Measurements from ENCODE around the gene YBX2.

Gene YBX2

GRCh38 chr17:7262192-7262934 lies 32.1 kb downstream of the YBX2 start, which contains the start of gene CLDN7:
Gene CLDN7 (minus strand): TSS chr17:7262478. CDS start chr17:7262043, 435 bp downstream.
- Histone ChIP-seq H3K9me3 (ENCODE audit: control insufficient read depth, low read length) (no peaks in the 10 kb centered on the region), H3K4me3 (ENCODE audit: extremely low read depth, insufficient read depth, low read length, poor library complexity, severe bottlenecking) (peak within 1 kb of the TSS; percentile 37), H3K27ac (ENCODE audit: low read depth, low read length, severe bottlenecking) (no peak within 1 kb of the TSS), H3K36me3 (ENCODE audit: control insufficient read depth, insufficient read depth, low read length) (peaks cover 27% of the 10 kb centered on the region), H3K4me1 (ENCODE audit: control insufficient read depth, insufficient read depth, low read length, poor library complexity, severe bottlenecking) (peaks cover 7% of the 10 kb centered on the region)
- WGBS, 2 experiments (ENCODE audit: insufficient coverage in 2 of 2): 5 to 6% methylated on average over 39 to 64 of the region's 64 CpGs

GRCh38 chr17:7261379-7262191 lies 32.9 kb downstream of the YBX2 start:
- 11 to 22% methylated on average over 54 to 55 of the region's 71 CpGs for WGBS, 2 experiments (ENCODE audit: insufficient coverage in 2 of 2)
- H3K36me3 ChIP-seq (ENCODE audit: control insufficient read depth, insufficient read depth, low read length): peaks cover 35% of the 10 kb centered on the region
- no peak overlapping the region for H3K27ac ChIP-seq (ENCODE audit: low read depth, low read length, severe bottlenecking)
- H3K9me3 ChIP-seq (ENCODE audit: control insufficient read depth, low read length): no peaks in the 10 kb centered on the region
- H3K4me1 ChIP-seq (ENCODE audit: control insufficient read depth, insufficient read depth, low read length, poor library complexity, severe bottlenecking): peaks cover 7% of the 10 kb centered on the region
- peak overlapping the region; percentile 37 for H3K4me3 ChIP-seq (ENCODE audit: extremely low read depth, insufficient read depth, low read length, poor library complexity, severe bottlenecking)

GRCh38 chr17:7260651-7261378 lies 33.6 kb downstream of the YBX2 start:
- Histone ChIP-seq H3K4me1 (ENCODE audit: control insufficient read depth, insufficient read depth, low read length, poor library complexity, severe bottlenecking) (peaks cover 7% of the 10 kb centered on the region), H3K36me3 (ENCODE audit: control insufficient read depth, insufficient read depth, low read length) (peaks cover 42% of the 10 kb centered on the region), H3K27ac (ENCODE audit: low read depth, low read length, severe bottlenecking) (no peak overlapping the region), H3K4me3 (ENCODE audit: extremely low read depth, insufficient read depth, low read length, poor library complexity, severe bottlenecking) (peak overlapping the region; percentile 37), H3K9me3 (ENCODE audit: control insufficient read depth, low read length) (no peaks in the 10 kb centered on the region)
- 18 to 20% methylated on average over 43 to 44 of the region's 54 CpGs for WGBS, 2 experiments (ENCODE audit: insufficient coverage in 2 of 2)

GRCh38 chr17:7260151-7260550 lies 34.3 kb downstream of the YBX2 start:
- H3K4me3 ChIP-seq (ENCODE audit: extremely low read depth, insufficient read depth, low read length, poor library complexity, severe bottlenecking): no peak overlapping the region
- WGBS, 2 experiments (ENCODE audit: insufficient coverage in 2 of 2): 96 to 100% methylated on average over 1 to 2 of the region's 4 CpGs

GRCh38 chr17:7259555-7259889 lies 34.9 kb downstream of the YBX2 start:
- H3K4me1 ChIP-seq (ENCODE audit: control insufficient read depth, insufficient read depth, low read length, poor library complexity, severe bottlenecking): peaks cover 7% of the 10 kb centered on the region
- 100% methylated on average over 2 of the region's 6 CpGs for WGBS, 2 experiments (ENCODE audit: insufficient coverage in 2 of 2)
- H3K4me3 ChIP-seq (ENCODE audit: extremely low read depth, insufficient read depth, low read length, poor library complexity, severe bottlenecking): no peak overlapping the region
- peaks cover 55% of the 10 kb centered on the region for H3K36me3 ChIP-seq (ENCODE audit: control insufficient read depth, insufficient read depth, low read length)
- H3K27ac ChIP-seq (ENCODE audit: low read depth, low read length, severe bottlenecking): no peak overlapping the region
- H3K9me3 ChIP-seq (ENCODE audit: control insufficient read depth, low read length): no peaks in the 10 kb centered on the region

More at GRCh38 chr17:7260151-7260550, 34.3 kb downstream of the YBX2 start:
- Histone ChIP-seq H3K4me1 (ENCODE audit: control insufficient read depth, insufficient read depth, low read length, poor library complexity, severe bottlenecking) (peaks cover 7% of the 10 kb centered on the region), H3K27ac (ENCODE audit: low read depth, low read length, severe bottlenecking) (no peak overlapping the region), H3K36me3 (ENCODE audit: control insufficient read depth, insufficient read depth, low read length) (peaks cover 49% of the 10 kb centered on the region), H3K9me3 (ENCODE audit: control insufficient read depth, low read length) (no peaks in the 10 kb centered on the region)

- no peaks in the 10 kb centered on the region for H3K9me3 ChIP-seq (ENCODE audit: control insufficient read depth, low read length)
- H3K27ac ChIP-seq (ENCODE audit: low read depth, low read length, severe bottlenecking): no peak overlapping the region
- peaks cover 7% of the 10 kb centered on the region for H3K4me1 ChIP-seq (ENCODE audit: control insufficient read depth, insufficient read depth, low read length, poor library complexity, severe bottlenecking)
- 98 to 100% methylated on average over 7 of the region's 7 CpGs for WGBS, 2 experiments (ENCODE audit: insufficient coverage in 2 of 2)
- H3K4me3 ChIP-seq (ENCODE audit: extremely low read depth, insufficient read depth, low read length, poor library complexity, severe bottlenecking): no peak overlapping the region
- H3K36me3 ChIP-seq (ENCODE audit: control insufficient read depth, insufficient read depth, low read length): peaks cover 61% of the 10 kb centered on the region
Measured at GRCh38 chr17:7258731-7259554, 35.5 kb downstream of the YBX2 start.

GRCh38 chr17:7256766-7257456 lies 37.5 kb downstream of the YBX2 start:
- Histone ChIP-seq H3K9me3 (ENCODE audit: control insufficient read depth, low read length) (no peaks in the 10 kb centered on the region), H3K27ac (ENCODE audit: low read depth, low read length, severe bottlenecking) (no peak overlapping the region), H3K4me1 (ENCODE audit: control insufficient read depth, insufficient read depth, low read length, poor library complexity, severe bottlenecking) (peaks cover 6% of the 10 kb centered on the region), H3K4me3 (ENCODE audit: extremely low read depth, insufficient read depth, low read length, poor library complexity, severe bottlenecking) (no peak overlapping the region), H3K36me3 (ENCODE audit: control insufficient read depth, insufficient read depth, low read length) (peaks cover 66% of the 10 kb centered on the region)
- WGBS, 2 experiments (ENCODE audit: insufficient coverage in 2 of 2): 95 to 100% methylated on average over 7 of the region's 8 CpGs

- no peak overlapping the region for H3K27ac ChIP-seq (ENCODE audit: low read depth, low read length, severe bottlenecking)
- H3K4me3 ChIP-seq (ENCODE audit: extremely low read depth, insufficient read depth, low read length, poor library complexity, severe bottlenecking): no peak overlapping the region
- 95 to 97% methylated on average over 3 to 4 of the region's 4 CpGs for WGBS, 2 experiments (ENCODE audit: insufficient coverage in 2 of 2)
- peaks cover 10% of the 10 kb centered on the region for H3K4me1 ChIP-seq (ENCODE audit: control insufficient read depth, insufficient read depth, low read length, poor library complexity, severe bottlenecking)
- peaks cover 59% of the 10 kb centered on the region for H3K36me3 ChIP-seq (ENCODE audit: control insufficient read depth, insufficient read depth, low read length)
- no peaks in the 10 kb centered on the region for H3K9me3 ChIP-seq (ENCODE audit: control insufficient read depth, low read length)
Measured at GRCh38 chr17:7254511-7254910, 39.9 kb downstream of the YBX2 start.

GRCh38 chr17:7253082-7253481 lies 41.4 kb downstream of the YBX2 start:
- H3K4me3 ChIP-seq (ENCODE audit: extremely low read depth, insufficient read depth, low read length, poor library complexity, severe bottlenecking): peak overlapping the region; percentile 86
- no peaks in the 10 kb centered on the region for H3K9me3 ChIP-seq (ENCODE audit: control insufficient read depth, low read length)
- H3K36me3 ChIP-seq (ENCODE audit: control insufficient read depth, insufficient read depth, low read length): peaks cover 49% of the 10 kb centered on the region
- 89 to 96% methylated on average over 5 of the region's 5 CpGs for WGBS, 2 experiments (ENCODE audit: insufficient coverage in 2 of 2)
- H3K4me1 ChIP-seq (ENCODE audit: control insufficient read depth, insufficient read depth, low read length, poor library complexity, severe bottlenecking): peaks cover 18% of the 10 kb centered on the region
- H3K27ac ChIP-seq (ENCODE audit: low read depth, low read length, severe bottlenecking): no peak overlapping the region

Data from mesodermal cell (in vitro differentiated cells).